Mesenchymal stem cell (in vitro differentiated cells and primary cell): ENCODE measurements around the gene SLC39A2.

Experiments
- DNase-seq: peaks from one replicate; pipeline ENCODE4 v3.0.0-alpha.2; 2013
- H2AFZ ChIP-seq: one replicate; pipeline ENCODE4 v1.6.1; 2013; ENCODE audit warnings: low read depth, mild to moderate bottlenecking, control low read depth, inconsistent platforms, low read length, moderate library complexity
- H2AK5ac ChIP-seq: 2 replicates; pipeline ENCODE4 v1.6.1; 2013; ENCODE audit warnings: low read length, moderate library complexity, mild to moderate bottlenecking, inconsistent platforms; ENCODE audit not compliant: severe bottlenecking
- H2BK120ac ChIP-seq: one replicate; pipeline ENCODE4 v1.6.1; 2013; ENCODE audit warnings: low read depth, mild to moderate bottlenecking, inconsistent platforms, low read length, moderate library complexity
- H2BK12ac ChIP-seq, 2 experiments: one replicate each; pipeline ENCODE4 v1.6.1; 2013; ENCODE audit warnings: inconsistent platforms in 2 of 2, low read length in 2 of 2, mild to moderate bottlenecking in 2 of 2, moderate library complexity in 2 of 2, control low read depth in 1 of 2
- H2BK15ac ChIP-seq: one replicate; pipeline ENCODE4 v1.6.1; 2013; ENCODE audit warnings: mild to moderate bottlenecking, low read depth, inconsistent platforms; ENCODE audit not compliant: poor library complexity, severe bottlenecking
- H2BK5ac ChIP-seq: 2 replicates; pipeline ENCODE4 v1.6.1; 2013; ENCODE audit warnings: low read depth, mild to moderate bottlenecking, low read length, control low read depth, inconsistent platforms; ENCODE audit not compliant: poor library complexity, severe bottlenecking
- H3K14ac ChIP-seq, 2 experiments: one replicate each; pipeline ENCODE4 v1.6.1; 2013; ENCODE audit warnings: inconsistent platforms in 2 of 2, low read length in 2 of 2, control low read depth in 1 of 2, mild to moderate bottlenecking in 1 of 2, moderate library complexity in 1 of 2
- H3K18ac ChIP-seq, 2 experiments: one replicate each; pipeline ENCODE4 v1.6.1; 2013; ENCODE audit warnings: inconsistent platforms in 2 of 2, low read length in 2 of 2, control low read depth in 1 of 2, low read depth in 1 of 2, mild to moderate bottlenecking in 1 of 2
- H3K23ac ChIP-seq, 2 experiments: one replicate each; pipeline ENCODE4 v1.6.1; 2013; ENCODE audit warnings: inconsistent platforms in 2 of 2, low read length in 2 of 2, mild to moderate bottlenecking in 2 of 2, moderate library complexity in 2 of 2, control low read depth in 1 of 2
- H3K27ac ChIP-seq: 2 replicates; pipeline ENCODE4 v1.5.1; 2013; ENCODE audit warnings: mild to moderate bottlenecking, moderate library complexity, low read length, control low read depth, inconsistent platforms; ENCODE audit not compliant: poor library complexity, severe bottlenecking
- H3K27me3 ChIP-seq, 2 experiments: 2 replicates each; pipeline versions ENCODE4 v1.6.1 to v1.7.0; 2013; ENCODE audit warnings: low read length in 2 of 2, mild to moderate bottlenecking in 2 of 2, moderate library complexity in 2 of 2, control low read depth in 1 of 2, inconsistent platforms in 1 of 2; ENCODE audit not compliant: control insufficient read depth in 1 of 2, insufficient read depth in 1 of 2
- H3K36me3 ChIP-seq, 2 experiments: 2 replicates each; pipeline versions ENCODE4 v1.6.1 to v1.7.0; 2013; ENCODE audit warnings: low read length in 2 of 2, control low read depth in 1 of 2, inconsistent platforms in 1 of 2, low read depth in 1 of 2, mild to moderate bottlenecking in 1 of 2; ENCODE audit not compliant: insufficient read depth in 2 of 2, control insufficient read depth in 1 of 2
- H3K4ac ChIP-seq, 2 experiments: one replicate each; pipeline ENCODE4 v1.6.1; 2013; ENCODE audit warnings: inconsistent platforms in 2 of 2, low read length in 2 of 2, mild to moderate bottlenecking in 2 of 2, moderate library complexity in 2 of 2, control low read depth in 1 of 2, low read depth in 1 of 2
- H3K4me1 ChIP-seq: 2 replicates; pipeline ENCODE4 v1.6.1; 2013; ENCODE audit warnings: low read depth, low read length, control low read depth; ENCODE audit not compliant: control insufficient read depth, insufficient read depth
- H3K4me2 ChIP-seq: 2 replicates; pipeline ENCODE4 v1.6.1; 2013; ENCODE audit warnings: low read length, mild to moderate bottlenecking, inconsistent platforms; ENCODE audit not compliant: poor library complexity, severe bottlenecking
- H3K4me3 ChIP-seq, 2 experiments: 2 replicates each; pipeline versions ENCODE4 v1.5.1 to v1.7.0; 2013; ENCODE audit warnings: low read length in 2 of 2, mild to moderate bottlenecking in 2 of 2, control low read depth in 1 of 2, low read depth in 1 of 2; ENCODE audit not compliant: insufficient read depth in 1 of 2
- H3K79me1 ChIP-seq: replicated peaks from 2 replicates; pipeline ENCODE4 v1.6.1; 2013; ENCODE audit warnings: mild to moderate bottlenecking, control low read depth, low read length, inconsistent platforms; ENCODE audit not compliant: poor library complexity, severe bottlenecking
- H3K9ac ChIP-seq: 2 replicates; pipeline ENCODE4 v1.7.0; 2013; ENCODE audit warnings: mild to moderate bottlenecking, low read length, moderate library complexity
- H3K9me3 ChIP-seq: 2 replicates; pipeline ENCODE4 v1.7.0; 2013; ENCODE audit warnings: mild to moderate bottlenecking, low read length; ENCODE audit not compliant: control insufficient read depth
- H4K8ac ChIP-seq: one replicate; pipeline ENCODE4 v1.6.1; 2013; ENCODE audit warnings: inconsistent platforms, mild to moderate bottlenecking, low read length, moderate library complexity
- H4K91ac ChIP-seq: one replicate; pipeline ENCODE4 v1.6.1; 2013; ENCODE audit warnings: mild to moderate bottlenecking, low read length, inconsistent platforms
- WGBS: methylation state at CpG from one replicate; pipeline ENCODE4 v1.1.7; 2013; ENCODE audit warnings: mixed read lengths; 5-methylcytosine and 5-hydroxymethylcytosine counted together

The SLC39A2 gene

DNA sequence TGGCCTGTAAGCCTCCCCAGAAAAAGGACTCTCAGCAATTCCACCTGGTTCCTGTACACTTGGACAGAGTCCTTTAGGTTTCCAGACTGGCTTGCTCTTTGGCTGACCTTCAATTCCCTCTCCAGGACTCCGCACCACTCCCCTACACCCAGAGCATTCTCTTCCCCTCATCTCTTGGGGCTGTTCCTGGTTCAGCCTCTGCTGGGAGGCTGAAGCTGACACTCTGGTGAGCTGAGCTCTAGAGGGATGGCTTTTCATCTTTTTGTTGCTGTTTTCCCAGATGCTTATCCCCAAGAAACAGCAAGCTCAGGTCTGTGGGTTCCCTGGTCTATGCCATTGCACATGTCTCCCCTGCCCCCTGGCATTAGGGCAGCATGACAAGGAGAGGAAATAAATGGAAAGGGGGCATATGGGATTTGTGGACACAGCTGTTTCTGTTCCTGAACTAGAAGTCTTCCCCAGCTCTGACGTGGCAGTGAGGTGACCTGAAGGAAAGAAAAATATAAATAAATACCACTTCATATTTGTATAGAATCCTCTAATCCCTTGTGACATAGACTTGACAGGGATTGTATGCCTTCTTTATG, 44.4 kb downstream of the SLC39A2 start:
- WGBS, result 80% methylated on average over 1 of the region's 2 CpGs
- Histone ChIP-seq H3K4me3 (no peak overlapping the region), H3K23ac (no peak overlapping the region), H3K4me2 (no peak overlapping the region), H3K36me3 (no peaks in the 10 kb centered on the region), H3K4me1 (peaks cover 7% of the 10 kb centered on the region), H3K27me3 (peaks cover 0 to 8% of the 10 kb centered on the region in 2 experiments), H2AK5ac (no peak overlapping the region), H2BK15ac (no peak overlapping the region), H2BK120ac (no peak overlapping the region), H2AFZ (no peak overlapping the region), H4K8ac (no peak overlapping the region), H3K4ac (no peak overlapping the region), H3K27ac (no peak overlapping the region), H3K18ac (no peak overlapping the region), H2BK5ac (no peak overlapping the region), H3K9me3 (no peaks in the 10 kb centered on the region), H2BK12ac (no peak overlapping the region), H3K79me1 (no peaks in the 10 kb centered on the region), H3K9ac (no peak overlapping the region), H3K14ac (no peak overlapping the region), H4K91ac (no peak overlapping the region)
- no peak for DNase-seq

DNA sequence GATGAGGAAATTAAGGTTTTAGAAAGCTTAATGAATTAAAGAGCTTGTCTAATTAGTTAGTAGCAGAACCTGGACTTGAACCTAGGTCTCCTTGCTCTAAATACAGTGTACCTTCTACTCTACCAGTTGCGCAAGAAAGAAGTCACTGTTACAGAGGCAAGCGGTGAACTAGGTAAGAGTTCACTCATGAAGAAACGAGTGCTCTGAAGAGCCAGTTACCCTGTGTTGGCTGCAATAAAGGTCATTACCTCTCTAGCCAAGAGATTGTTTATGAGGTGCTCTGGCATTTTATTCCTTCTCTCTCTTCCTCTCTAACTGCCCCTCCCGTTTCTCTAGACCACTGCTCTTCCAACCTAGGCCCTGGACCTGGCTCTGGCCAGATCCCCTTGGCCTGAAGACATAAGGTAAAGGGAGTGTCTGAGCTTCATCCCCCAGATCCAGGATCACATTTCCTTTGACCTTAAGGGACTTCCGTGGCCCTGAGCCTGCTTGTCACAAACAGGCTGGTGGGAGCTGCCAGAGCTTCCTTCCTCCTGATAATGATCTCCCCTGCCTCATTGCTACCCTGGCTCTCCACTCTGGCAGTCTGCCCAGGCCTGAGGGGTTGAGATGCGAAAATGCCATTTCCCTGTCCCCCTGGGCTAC, 45.0 kb downstream of the SLC39A2 start:
- H3K23ac ChIP-seq, result no peak overlapping the region
- H3K4ac ChIP-seq, result no peak overlapping the region
- H4K8ac ChIP-seq, result peak overlapping the region; percentile 25
- no peak overlapping the region for H2AFZ ChIP-seq
- H2BK12ac ChIP-seq, result peak overlapping the region in 1 of 2 experiments; percentile 50
- no peak overlapping the region for H2BK120ac ChIP-seq
- no peak overlapping the region for H2AK5ac ChIP-seq
- H3K27me3 ChIP-seq, result peaks cover 0 to 8% of the 10 kb centered on the region in 2 experiments
- no peak overlapping the region for H2BK5ac ChIP-seq
- no peaks in the 10 kb centered on the region for H3K9me3 ChIP-seq
- H4K91ac ChIP-seq, result no peak overlapping the region
- DNase-seq, result no peak
- H3K9ac ChIP-seq, result no peak overlapping the region
- 36% methylated on average over 4 of the region's 6 CpGs for WGBS
- no peak overlapping the region for H3K4me2 ChIP-seq
- H3K36me3 ChIP-seq, result no peaks in the 10 kb centered on the region
- no peak overlapping the region for H2BK15ac ChIP-seq
- peaks cover 5% of the 10 kb centered on the region for H3K4me1 ChIP-seq
- no peak overlapping the region for H3K27ac ChIP-seq
- no peak overlapping the region for H3K4me3 ChIP-seq
- H3K14ac ChIP-seq, result no peak overlapping the region
- no peaks in the 10 kb centered on the region for H3K79me1 ChIP-seq
- no peak overlapping the region for H3K18ac ChIP-seq

DNA sequence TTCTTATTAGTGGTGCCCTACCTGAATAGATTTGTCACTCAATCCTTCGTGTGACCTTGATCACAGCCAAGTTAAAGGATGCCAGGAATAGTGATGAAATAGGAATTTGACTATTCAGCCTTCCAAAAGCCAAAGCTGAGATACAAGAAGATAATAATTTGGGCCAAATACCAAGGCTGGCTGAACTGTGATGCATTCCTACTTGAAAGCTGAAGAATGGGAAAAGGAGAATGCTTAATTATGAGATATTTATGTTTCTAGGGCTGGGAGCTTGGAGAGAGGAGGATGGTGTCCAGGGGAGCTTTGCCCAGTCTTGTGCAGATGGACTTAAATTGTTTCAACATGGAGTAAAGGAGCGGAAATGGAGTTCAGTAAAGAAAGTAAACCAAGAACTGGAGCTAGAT, 48.3 kb downstream of the SLC39A2 start:
- Histone ChIP-seq H3K27ac (no peak overlapping the region), H3K36me3 (no peaks in the 10 kb centered on the region), H2BK15ac (no peak overlapping the region), H3K14ac (no peak overlapping the region), H3K4me1 (peaks cover 5% of the 10 kb centered on the region), H3K27me3 (peaks cover 0 to 8% of the 10 kb centered on the region in 2 experiments), H2AFZ (no peak overlapping the region), H3K23ac (no peak overlapping the region), H3K4me2 (no peak overlapping the region), H2BK120ac (no peak overlapping the region), H3K9ac (no peak overlapping the region), H3K4me3 (no peak overlapping the region), H2BK12ac (no peak overlapping the region), H3K9me3 (no peaks in the 10 kb centered on the region), H2BK5ac (no peak overlapping the region), H3K4ac (no peak overlapping the region), H4K8ac (no peak overlapping the region), H4K91ac (no peak overlapping the region), H3K79me1 (no peaks in the 10 kb centered on the region), H2AK5ac (no peak overlapping the region), H3K18ac (no peak overlapping the region)
- no peak for DNase-seq
- WGBS, result 90% methylated on average over 2 of the region's 2 CpGs

DNA sequence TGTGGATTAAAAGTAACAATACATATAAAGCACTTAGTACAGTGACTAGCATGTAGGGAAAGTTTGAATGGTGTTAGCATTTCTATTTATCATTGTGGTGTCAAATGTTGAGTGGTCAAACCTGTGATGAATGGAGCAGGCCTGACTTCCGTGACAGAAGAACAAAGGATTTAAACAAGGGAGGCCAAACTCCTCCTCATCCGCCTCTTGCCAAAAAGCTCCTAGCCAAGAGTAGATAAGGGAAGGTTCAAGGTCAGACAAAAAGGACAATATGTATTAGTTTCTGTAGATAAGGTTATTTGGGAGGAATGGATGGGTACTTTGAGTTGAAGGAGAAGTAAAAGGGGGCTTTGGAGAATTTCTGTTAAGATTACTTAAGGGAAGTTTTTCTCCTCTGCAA, 49.5 kb downstream of the SLC39A2 start:
- Histone ChIP-seq H3K18ac (no peak overlapping the region), H2AK5ac (no peak overlapping the region), H3K4ac (no peak overlapping the region), H3K4me1 (no peaks in the 10 kb centered on the region), H2BK5ac (no peak overlapping the region), H2AFZ (no peak overlapping the region), H2BK12ac (no peak overlapping the region), H4K8ac (no peak overlapping the region), H2BK15ac (no peak overlapping the region), H3K27me3 (peaks cover 0 to 8% of the 10 kb centered on the region in 2 experiments), H3K9ac (no peak overlapping the region), H3K14ac (no peak overlapping the region), H2BK120ac (no peak overlapping the region), H3K4me2 (no peak overlapping the region), H3K36me3 (no peaks in the 10 kb centered on the region), H3K9me3 (no peaks in the 10 kb centered on the region), H3K23ac (no peak overlapping the region), H3K27ac (no peak overlapping the region), H4K91ac (no peak overlapping the region), H3K4me3 (no peak overlapping the region), H3K79me1 (no peaks in the 10 kb centered on the region)
- WGBS, result 100% methylated on average over 2 of the region's 2 CpGs
- DNase-seq, result no peak
